GM18505 (cell line): ENCODE measurements around the gene SLC25A11.
"Not testable (repeated sequence)": the region's sequence is repeated elsewhere in the genome, so short reads cannot be mapped to it uniquely, and the experiment has no call there.

Experiments used
- ATAC-seq: cut with Tn5 transposase; IDR thresholded peaks from one replicate; pipeline ENCODE4 v1.9.1; 2021; ENCODE audit not compliant: unreplicated experiment
- POLR2A ChIP-seq: IDR thresholded peaks from 4 replicates; pipeline ENCODE4 v1.6.1; 2011; ENCODE audit warnings: borderline replicate concordance; ENCODE audit not compliant: insufficient read depth, insufficient read length; ENCODE audit errors: extremely low read depth

The SLC25A11 gene

DNA sequence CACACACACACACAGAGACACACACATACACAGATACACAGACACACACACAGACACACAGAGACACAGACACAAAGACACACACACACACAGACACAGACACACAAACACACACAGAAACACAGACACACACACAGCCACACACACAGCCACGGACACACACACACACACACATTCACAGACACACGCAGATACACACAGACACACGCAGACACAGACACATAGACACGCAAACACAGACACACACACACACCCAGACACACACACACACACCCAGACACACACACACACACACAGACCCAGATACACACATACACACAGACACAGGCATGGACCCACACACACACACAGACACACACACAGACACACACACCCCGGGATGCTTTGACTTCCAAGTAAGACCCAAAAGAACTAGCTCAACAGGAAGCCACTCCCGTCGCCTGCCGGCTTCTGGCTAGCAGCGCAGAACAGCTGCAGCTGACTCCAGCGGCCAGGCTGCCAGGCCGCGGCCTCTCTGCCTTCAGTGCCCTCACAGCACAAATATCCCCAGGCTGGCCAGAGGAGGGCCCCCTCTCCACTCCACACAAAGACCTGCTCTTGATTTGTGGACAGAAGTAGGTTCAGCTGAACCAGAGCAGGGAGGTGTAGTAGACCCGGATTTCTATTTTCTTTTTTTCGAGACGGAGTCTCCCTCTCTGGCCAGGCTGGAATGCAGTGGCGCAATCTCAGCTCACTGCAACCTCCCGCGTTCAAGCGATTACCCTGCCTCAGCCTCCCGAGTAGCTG is 30.9 kb downstream of the SLC25A11 start:
- TF ChIP-seq POLR2A: no peak
- no peak for ATAC-seq

DNA sequence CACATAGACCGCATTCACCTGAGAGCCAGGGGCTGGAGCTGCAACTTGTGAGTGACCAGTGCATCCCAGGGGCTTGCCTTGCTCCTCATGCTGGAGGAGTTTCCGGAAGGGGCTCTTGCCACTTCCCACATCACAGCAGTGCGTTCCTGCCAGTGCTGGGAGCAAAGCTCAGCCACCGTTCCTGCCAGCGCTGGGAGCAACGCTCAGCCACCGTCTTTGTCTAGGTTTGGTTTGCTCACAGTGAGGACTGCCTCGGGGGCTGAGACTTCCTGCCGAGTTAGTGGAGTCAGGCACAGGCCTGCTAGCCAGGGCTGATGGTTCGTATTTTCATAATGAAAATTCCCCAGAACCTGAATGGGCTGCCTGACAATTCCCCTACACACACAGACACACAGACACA is 31.5 kb downstream of the SLC25A11 start:
- TF ChIP-seq POLR2A: no peak
- no peak for ATAC-seq

DNA sequence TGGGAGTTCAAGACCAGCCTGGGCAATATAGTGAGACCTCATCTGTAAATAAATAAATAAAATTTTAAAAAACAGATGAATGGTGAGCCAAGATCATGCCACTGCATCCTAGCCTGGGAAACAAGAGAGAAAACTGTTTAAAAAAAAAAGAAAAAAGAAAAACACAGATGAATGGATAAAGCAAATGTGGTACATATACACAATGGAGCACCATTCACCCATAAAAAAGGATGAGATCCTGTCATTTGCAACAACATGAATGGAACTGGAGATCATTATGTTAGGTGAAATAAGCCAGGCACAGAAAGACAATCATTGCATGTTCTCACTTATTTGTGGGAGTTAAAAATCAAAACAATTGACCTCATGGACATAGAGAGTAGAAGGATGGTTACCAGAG is 33.2 kb downstream of the SLC25A11 start:
- not testable (repeated sequence) for ATAC-seq

DNA sequence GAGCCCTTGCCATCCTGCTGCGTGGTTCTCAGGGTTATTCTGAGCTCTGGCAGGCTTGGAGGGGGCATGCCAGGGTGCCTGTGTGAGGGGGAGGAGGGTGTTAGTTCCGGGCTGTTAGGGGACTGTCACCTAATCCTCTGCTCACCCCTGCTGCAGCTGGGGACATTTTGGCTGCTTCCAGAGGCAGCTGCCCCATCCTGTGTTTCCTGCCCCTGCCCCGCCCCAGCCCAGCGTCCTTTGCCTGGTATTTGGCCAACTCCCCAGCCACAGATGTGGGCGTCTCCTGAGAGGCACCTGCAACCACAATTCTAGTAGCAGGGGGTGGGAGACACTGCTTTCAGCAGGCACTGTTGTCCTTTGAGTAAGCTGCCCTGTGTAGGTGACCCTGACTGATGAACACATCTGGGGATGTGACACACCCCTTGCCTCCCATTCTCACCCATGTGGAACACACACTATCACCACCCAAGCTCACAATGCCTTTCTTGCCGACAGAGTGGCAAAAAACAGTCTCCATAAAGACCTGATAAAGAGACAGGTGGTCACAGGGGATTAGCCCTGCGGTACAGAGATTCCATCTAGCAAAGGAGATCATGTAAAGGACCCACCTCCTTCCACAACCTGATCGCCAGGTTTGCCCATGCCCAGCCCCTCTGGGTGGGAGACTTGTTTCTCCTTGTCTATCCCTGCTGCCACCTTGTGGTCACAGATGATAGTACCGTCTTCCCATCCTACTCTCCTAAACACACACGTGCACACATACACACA is 36.6 kb downstream of the SLC25A11 start, which contains the start of gene CHRNE:
Gene CHRNE, minus strand, starts transcription at position 48 of the 768 bp plus-strand sequence. Its CDS starts 35 bp downstream, at position 13.
- no peak for TF ChIP-seq POLR2A
- ATAC-seq: no peak

DNA sequence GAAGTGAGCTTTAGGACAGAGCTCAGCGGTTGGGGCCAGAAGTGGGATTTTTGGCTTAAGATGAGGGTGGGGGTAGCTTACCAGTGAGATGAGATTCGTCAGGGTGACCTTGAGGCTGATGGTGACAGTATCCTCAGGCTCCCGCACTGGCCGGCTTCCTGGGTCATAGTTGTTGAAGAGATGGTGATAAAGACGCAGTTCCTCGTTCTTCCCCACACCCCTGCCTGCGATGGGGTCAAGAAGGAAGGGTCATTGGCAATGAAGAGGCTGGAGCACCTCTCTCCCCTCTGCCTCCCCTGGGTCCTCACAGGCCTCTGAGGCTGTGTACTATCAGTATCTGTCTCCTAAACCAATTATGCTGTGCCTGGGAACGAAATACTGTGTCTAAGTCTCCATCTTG is 37.3 kb downstream of the SLC25A11 start:
- ATAC-seq: no peak
- TF ChIP-seq POLR2A: no peak

DNA sequence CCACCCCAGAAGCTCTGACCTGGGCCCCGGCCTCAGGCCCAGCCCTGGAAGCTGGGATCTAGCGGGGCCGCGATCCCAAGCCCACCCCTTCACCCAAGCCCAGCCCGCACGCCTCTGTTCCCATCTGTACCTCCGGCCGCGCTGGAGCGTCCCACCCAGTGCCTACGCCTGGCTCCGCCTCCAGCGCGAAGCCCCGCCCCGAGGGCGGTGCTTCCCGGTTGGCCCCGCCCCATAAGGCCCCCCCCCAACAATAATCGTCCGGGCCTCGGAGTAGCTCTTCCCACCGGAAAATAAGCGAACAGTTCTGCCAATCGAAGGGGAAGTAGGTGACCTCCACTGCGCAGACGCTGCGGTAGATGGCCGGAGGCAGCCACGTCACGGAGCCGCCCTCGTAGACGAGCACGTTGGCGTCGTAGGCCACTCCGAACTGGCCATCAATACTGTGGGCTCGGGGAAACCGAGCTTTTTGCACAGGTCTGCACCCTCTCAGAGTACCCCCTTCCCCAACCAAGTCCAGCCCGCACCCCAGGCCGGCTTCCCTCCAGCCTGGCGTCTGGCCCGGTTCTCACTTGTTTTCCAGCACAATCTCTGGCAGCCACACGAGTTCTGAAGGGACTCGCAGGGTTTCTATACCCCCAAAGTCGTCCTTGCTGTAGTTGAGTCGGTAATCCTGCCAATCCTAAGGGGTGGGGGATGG is 38.0 kb downstream of the SLC25A11 start:
- no peak for ATAC-seq
- TF ChIP-seq POLR2A: no peak

DNA sequence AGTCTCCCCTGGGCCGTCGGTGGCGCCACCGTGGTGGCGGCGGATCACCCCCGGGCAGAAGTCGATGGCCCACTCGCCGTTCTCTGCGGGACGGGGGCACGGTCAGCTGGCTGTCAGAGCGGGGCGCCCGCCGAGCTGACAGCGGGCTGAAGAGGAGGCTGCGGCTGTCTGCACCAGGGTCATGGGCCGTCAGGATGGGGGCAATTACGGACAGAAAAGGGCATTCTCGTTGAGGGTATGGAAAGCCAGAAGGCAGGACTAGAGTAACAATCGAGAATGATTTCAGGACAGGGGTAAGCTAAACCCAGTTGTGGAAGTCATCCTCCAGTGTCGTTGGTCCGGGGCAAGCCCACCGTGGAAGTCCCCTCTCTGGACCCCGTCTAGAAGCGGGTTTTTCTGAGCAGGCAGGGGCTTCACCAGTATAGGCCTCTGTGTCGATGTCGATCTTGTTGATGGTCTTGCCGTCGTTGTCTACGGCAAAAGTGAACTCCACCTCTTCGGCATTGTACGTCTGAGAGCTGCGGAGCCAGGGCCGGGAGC is 38.7 kb downstream of the SLC25A11 start:
- no peak for TF ChIP-seq POLR2A
- ATAC-seq: no peak

DNA sequence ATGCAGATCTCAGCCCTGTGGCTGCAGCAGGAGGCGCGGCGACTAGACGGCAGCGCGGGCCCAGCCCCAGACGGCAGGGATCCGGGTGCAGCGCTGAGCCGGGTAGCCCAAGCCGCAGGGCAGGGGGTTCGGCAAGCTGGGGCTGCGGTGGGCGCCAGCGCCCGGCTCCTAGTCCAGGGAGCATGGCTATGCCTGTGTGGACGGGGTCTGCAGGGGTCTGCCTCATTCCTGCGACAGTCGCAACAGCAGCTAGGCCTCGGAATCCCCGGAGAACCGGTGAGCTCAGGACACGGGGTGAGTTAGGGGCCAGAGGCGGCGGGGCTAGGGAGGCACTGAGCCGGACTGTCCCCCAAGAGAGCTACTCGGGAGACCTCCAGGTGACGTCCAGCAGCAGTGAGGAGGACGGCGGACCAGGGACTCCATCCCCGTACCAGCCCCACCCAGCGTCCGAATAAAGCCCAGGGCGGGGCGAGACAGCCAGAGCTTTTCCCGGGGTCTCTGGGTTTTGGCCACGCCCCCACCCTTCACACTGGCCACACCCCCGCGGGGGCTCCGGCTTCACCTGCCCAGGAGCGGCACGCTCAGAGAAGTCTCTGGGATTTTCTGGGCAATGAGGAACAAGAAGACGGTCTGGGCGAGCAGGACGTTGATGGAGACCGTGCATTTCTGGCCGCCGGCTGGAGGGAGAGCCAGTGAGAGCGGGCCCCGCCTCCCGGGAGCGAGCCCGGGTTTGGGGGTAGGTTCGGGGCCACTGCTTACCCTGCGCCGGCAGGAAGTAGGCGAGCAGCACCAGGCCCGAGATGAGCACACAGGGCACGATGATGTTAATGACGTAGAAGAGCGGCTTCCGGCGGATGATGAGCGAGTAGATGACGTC is 39.4 kb downstream of the SLC25A11 start:
- TF ChIP-seq POLR2A: no peak
- ATAC-seq: no peak

DNA sequence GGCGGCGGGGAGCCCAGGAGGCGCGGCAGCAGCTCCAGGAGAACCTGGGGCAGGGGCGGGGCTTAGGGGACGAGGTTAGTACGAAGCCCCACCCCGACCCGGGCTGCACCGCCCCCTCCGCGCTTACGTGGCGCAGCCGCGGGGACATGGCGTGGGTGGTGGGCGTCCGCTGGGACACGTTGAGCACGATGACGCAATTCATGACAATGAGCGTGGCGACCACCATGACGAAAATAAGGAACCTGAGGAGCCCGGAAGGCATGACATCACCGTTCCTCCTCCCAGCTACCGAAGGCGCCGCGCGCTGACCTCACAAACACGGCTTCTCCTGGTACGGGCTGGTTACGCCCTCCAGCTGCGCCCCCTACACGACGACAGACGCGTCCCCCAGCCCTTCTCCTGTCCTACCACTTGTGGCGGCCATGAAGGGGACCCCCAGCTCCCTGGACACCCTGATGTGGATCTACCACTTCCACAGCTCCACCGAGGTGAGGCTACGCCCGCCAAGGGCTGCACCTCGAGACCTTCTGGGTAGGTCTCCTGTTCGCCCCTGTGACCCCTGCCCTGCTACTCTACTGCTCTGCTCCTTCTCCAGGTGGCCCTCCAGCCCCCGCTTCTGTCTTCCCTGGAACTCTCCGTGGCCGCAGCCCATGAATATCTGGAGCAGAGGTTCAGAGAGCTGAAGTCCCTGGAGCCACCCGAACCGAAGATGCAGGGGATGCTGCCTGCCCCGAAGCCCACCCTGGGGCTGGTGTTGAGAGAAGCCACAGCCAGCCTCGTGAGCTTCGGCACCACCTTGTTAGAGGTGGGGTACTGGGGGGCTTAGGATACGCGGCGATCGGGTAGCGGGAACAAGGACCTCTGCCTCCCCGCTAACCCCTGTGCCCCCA is 40.3 kb downstream of the SLC25A11 start, which contains the start of gene C17orf107:
Gene C17orf107, plus strand, starts transcription at position 196 of the 890 bp plus-strand sequence. Its CDS starts 227 bp downstream, at position 423.
- ATAC-seq: peak; percentile 61
- TF ChIP-seq POLR2A: peak; percentile 16

DNA sequence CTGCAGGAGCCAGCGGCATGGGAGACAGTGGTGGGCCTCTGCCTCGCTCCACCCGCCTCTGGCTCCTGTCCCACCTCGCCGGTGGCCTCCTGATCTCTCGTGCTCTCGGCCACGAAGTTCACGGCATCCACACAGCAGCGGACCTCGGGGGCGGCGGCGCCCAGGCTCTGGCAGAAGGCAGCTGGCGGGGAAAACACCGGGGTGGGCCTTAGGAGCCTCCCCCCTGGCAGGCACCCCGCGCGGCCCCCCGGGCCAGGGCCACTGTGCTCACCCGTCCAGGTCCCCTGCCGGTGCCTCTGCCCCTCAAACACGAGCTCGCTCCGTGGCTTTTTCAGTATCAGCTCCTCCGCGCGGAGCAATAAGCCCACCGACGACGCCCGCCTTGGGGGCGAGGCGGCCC is 40.9 kb downstream of the SLC25A11 start:
- ATAC-seq: peak; percentile 6
- TF ChIP-seq POLR2A: no peak

DNA sequence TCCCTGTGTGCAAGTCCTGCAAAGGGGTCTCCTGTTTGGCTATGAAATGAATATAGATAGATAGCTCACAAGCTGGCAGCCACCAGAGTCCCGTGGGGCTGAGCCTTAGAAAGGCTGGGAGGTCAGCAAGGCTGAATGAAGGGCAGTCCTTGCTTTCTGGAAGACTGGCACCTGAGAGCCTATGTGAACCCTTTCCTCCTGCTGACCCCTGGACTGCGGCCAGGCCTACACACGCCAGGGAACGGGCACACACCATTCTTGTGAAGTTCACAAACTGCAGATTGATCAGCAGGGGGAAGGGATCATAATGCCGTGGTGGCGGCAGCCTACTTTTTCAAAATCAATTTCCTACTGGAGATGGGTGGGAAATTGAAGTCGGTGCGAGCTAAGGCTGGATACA is 41.5 kb downstream of the SLC25A11 start:
- no peak for ATAC-seq
- no peak for TF ChIP-seq POLR2A
